Mesenchymal stem cell (in vitro differentiated cells and primary cell): ENCODE measurements around the gene KCND3.

ENCODE experiments used
- DNase-seq: peaks from one replicate; pipeline ENCODE4 v3.0.0-alpha.2; 2013
- H2AFZ ChIP-seq: one replicate; pipeline ENCODE4 v1.6.1; 2013; ENCODE audit warnings: low read depth, mild to moderate bottlenecking, control low read depth, inconsistent platforms, low read length, moderate library complexity
- H2AK5ac ChIP-seq: 2 replicates; pipeline ENCODE4 v1.6.1; 2013; ENCODE audit warnings: low read length, moderate library complexity, mild to moderate bottlenecking, inconsistent platforms; ENCODE audit not compliant: severe bottlenecking
- H2BK120ac ChIP-seq: one replicate; pipeline ENCODE4 v1.6.1; 2013; ENCODE audit warnings: low read depth, mild to moderate bottlenecking, inconsistent platforms, low read length, moderate library complexity
- H2BK12ac ChIP-seq, 2 experiments: one replicate each; pipeline ENCODE4 v1.6.1; 2013; ENCODE audit warnings: inconsistent platforms in 2 of 2, low read length in 2 of 2, mild to moderate bottlenecking in 2 of 2, moderate library complexity in 2 of 2, control low read depth in 1 of 2
- H2BK15ac ChIP-seq: one replicate; pipeline ENCODE4 v1.6.1; 2013; ENCODE audit warnings: mild to moderate bottlenecking, low read depth, inconsistent platforms; ENCODE audit not compliant: poor library complexity, severe bottlenecking
- H2BK5ac ChIP-seq: 2 replicates; pipeline ENCODE4 v1.6.1; 2013; ENCODE audit warnings: low read depth, mild to moderate bottlenecking, low read length, control low read depth, inconsistent platforms; ENCODE audit not compliant: poor library complexity, severe bottlenecking
- H3K14ac ChIP-seq, 2 experiments: one replicate each; pipeline ENCODE4 v1.6.1; 2013; ENCODE audit warnings: inconsistent platforms in 2 of 2, low read length in 2 of 2, control low read depth in 1 of 2, mild to moderate bottlenecking in 1 of 2, moderate library complexity in 1 of 2
- H3K18ac ChIP-seq, 2 experiments: one replicate each; pipeline ENCODE4 v1.6.1; 2013; ENCODE audit warnings: inconsistent platforms in 2 of 2, low read length in 2 of 2, control low read depth in 1 of 2, low read depth in 1 of 2, mild to moderate bottlenecking in 1 of 2
- H3K23ac ChIP-seq, 2 experiments: one replicate each; pipeline ENCODE4 v1.6.1; 2013; ENCODE audit warnings: inconsistent platforms in 2 of 2, low read length in 2 of 2, mild to moderate bottlenecking in 2 of 2, moderate library complexity in 2 of 2, control low read depth in 1 of 2
- H3K27ac ChIP-seq: 2 replicates; pipeline ENCODE4 v1.5.1; 2013; ENCODE audit warnings: mild to moderate bottlenecking, moderate library complexity, low read length, control low read depth, inconsistent platforms; ENCODE audit not compliant: poor library complexity, severe bottlenecking
- H3K27me3 ChIP-seq, 2 experiments: 2 replicates each; pipeline versions ENCODE4 v1.6.1 to v1.7.0; 2013; ENCODE audit warnings: low read length in 2 of 2, mild to moderate bottlenecking in 2 of 2, moderate library complexity in 2 of 2, control low read depth in 1 of 2, inconsistent platforms in 1 of 2; ENCODE audit not compliant: control insufficient read depth in 1 of 2, insufficient read depth in 1 of 2
- H3K36me3 ChIP-seq, 2 experiments: 2 replicates each; pipeline versions ENCODE4 v1.6.1 to v1.7.0; 2013; ENCODE audit warnings: low read length in 2 of 2, control low read depth in 1 of 2, inconsistent platforms in 1 of 2, low read depth in 1 of 2, mild to moderate bottlenecking in 1 of 2; ENCODE audit not compliant: insufficient read depth in 2 of 2, control insufficient read depth in 1 of 2
- H3K4ac ChIP-seq, 2 experiments: one replicate each; pipeline ENCODE4 v1.6.1; 2013; ENCODE audit warnings: inconsistent platforms in 2 of 2, low read length in 2 of 2, mild to moderate bottlenecking in 2 of 2, moderate library complexity in 2 of 2, control low read depth in 1 of 2, low read depth in 1 of 2
- H3K4me1 ChIP-seq: 2 replicates; pipeline ENCODE4 v1.6.1; 2013; ENCODE audit warnings: low read depth, low read length, control low read depth; ENCODE audit not compliant: control insufficient read depth, insufficient read depth
- H3K4me2 ChIP-seq: 2 replicates; pipeline ENCODE4 v1.6.1; 2013; ENCODE audit warnings: low read length, mild to moderate bottlenecking, inconsistent platforms; ENCODE audit not compliant: poor library complexity, severe bottlenecking
- H3K4me3 ChIP-seq, 2 experiments: 2 replicates each; pipeline versions ENCODE4 v1.5.1 to v1.7.0; 2013; ENCODE audit warnings: low read length in 2 of 2, mild to moderate bottlenecking in 2 of 2, control low read depth in 1 of 2, low read depth in 1 of 2; ENCODE audit not compliant: insufficient read depth in 1 of 2
- H3K79me1 ChIP-seq: replicated peaks from 2 replicates; pipeline ENCODE4 v1.6.1; 2013; ENCODE audit warnings: mild to moderate bottlenecking, control low read depth, low read length, inconsistent platforms; ENCODE audit not compliant: poor library complexity, severe bottlenecking
- H3K9ac ChIP-seq: 2 replicates; pipeline ENCODE4 v1.7.0; 2013; ENCODE audit warnings: mild to moderate bottlenecking, low read length, moderate library complexity
- H3K9me3 ChIP-seq: 2 replicates; pipeline ENCODE4 v1.7.0; 2013; ENCODE audit warnings: mild to moderate bottlenecking, low read length; ENCODE audit not compliant: control insufficient read depth
- H4K8ac ChIP-seq: one replicate; pipeline ENCODE4 v1.6.1; 2013; ENCODE audit warnings: inconsistent platforms, mild to moderate bottlenecking, low read length, moderate library complexity
- H4K91ac ChIP-seq: one replicate; pipeline ENCODE4 v1.6.1; 2013; ENCODE audit warnings: mild to moderate bottlenecking, low read length, inconsistent platforms
- WGBS: methylation state at CpG from one replicate; pipeline ENCODE4 v1.1.7; 2013; ENCODE audit warnings: mixed read lengths; 5-methylcytosine and 5-hydroxymethylcytosine counted together

The KCND3 gene

DNA sequence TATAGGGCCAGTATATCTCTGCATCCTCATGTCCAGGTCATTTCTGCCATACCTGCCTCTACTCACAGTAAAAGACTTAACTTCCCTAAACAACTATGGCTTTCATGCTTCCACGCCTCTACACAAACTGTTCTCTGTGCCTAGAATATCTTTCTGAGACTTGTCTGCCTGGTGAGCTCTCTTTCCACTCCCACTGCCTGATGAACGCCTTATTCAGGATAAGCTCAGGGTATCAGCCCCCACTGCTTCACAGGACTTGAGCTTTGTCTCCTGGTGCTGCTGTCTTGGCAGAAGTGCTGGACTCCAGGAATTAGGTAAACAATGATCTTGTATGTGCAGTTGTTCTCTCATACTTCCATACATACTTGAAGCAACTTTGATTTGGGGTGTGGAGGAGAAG lies 238.6 kb downstream of the KCND3 start:
- Histone ChIP-seq H2AFZ (no peak overlapping the region), H3K4me3 (no peak overlapping the region), H2BK12ac (no peak overlapping the region), H3K4me1 (no peaks in the 10 kb centered on the region), H3K79me1 (peaks cover 4% of the 10 kb centered on the region), H3K14ac (no peak overlapping the region), H2AK5ac (no peak overlapping the region), H3K27ac (no peak overlapping the region), H2BK15ac (no peak overlapping the region), H3K4me2 (no peak overlapping the region), H4K8ac (no peak overlapping the region), H3K9ac (no peak overlapping the region), H3K4ac (no peak overlapping the region), H4K91ac (no peak overlapping the region), H3K9me3 (no peaks in the 10 kb centered on the region), H2BK120ac (no peak overlapping the region), H3K36me3 (peaks cover 0 to under 1% of the 10 kb centered on the region in 2 experiments), H3K27me3 (no peaks in the 10 kb centered on the region), H3K23ac (no peak overlapping the region), H3K18ac (no peak overlapping the region), H2BK5ac (no peak overlapping the region)
- WGBS = 89% methylated on average over 2 of the region's 2 CpGs
- no peak for DNase-seq

DNA sequence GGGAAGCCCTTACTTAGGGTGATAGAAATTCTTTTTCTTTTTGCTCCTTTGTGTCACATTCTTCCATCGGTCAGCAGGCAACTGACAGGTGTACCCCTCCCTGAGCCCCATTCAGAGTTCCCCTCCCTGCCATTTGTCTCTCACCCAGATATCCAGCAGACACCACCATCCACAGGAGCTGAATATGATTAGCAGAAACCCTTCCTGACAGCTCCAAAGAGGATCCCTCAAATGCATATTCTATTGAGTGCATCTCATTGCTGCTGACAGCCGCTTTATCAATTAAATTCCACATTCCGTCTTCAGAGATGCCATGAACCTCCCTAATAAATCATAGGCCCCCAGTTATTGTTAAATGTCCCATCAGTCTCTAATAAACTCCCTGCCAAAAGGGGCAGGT lies 239.8 kb downstream of the KCND3 start:
- no peak overlapping the region for H3K23ac ChIP-seq
- H2BK120ac ChIP-seq = no peak overlapping the region
- no peak overlapping the region for H2BK15ac ChIP-seq
- no peak overlapping the region for H3K18ac ChIP-seq
- H3K27me3 ChIP-seq = no peaks in the 10 kb centered on the region
- H3K4me1 ChIP-seq = no peaks in the 10 kb centered on the region
- H2BK5ac ChIP-seq = no peak overlapping the region
- H3K14ac ChIP-seq = no peak overlapping the region
- H4K91ac ChIP-seq = no peak overlapping the region
- H2AFZ ChIP-seq = no peak overlapping the region
- H3K9me3 ChIP-seq = no peaks in the 10 kb centered on the region
- H3K79me1 ChIP-seq = peaks cover 4% of the 10 kb centered on the region
- no peak overlapping the region for H3K27ac ChIP-seq
- no peak overlapping the region for H3K4me2 ChIP-seq
- H4K8ac ChIP-seq = no peak overlapping the region
- DNase-seq = no peak
- no peak overlapping the region for H3K9ac ChIP-seq
- H3K4me3 ChIP-seq = no peak overlapping the region
- no peak overlapping the region for H2AK5ac ChIP-seq
- H3K36me3 ChIP-seq = no peaks in the 10 kb centered on the region
- WGBS = 70% methylated on average over 3 of the region's 3 CpGs
- no peak overlapping the region for H2BK12ac ChIP-seq
- H3K4ac ChIP-seq = no peak overlapping the region

DNA sequence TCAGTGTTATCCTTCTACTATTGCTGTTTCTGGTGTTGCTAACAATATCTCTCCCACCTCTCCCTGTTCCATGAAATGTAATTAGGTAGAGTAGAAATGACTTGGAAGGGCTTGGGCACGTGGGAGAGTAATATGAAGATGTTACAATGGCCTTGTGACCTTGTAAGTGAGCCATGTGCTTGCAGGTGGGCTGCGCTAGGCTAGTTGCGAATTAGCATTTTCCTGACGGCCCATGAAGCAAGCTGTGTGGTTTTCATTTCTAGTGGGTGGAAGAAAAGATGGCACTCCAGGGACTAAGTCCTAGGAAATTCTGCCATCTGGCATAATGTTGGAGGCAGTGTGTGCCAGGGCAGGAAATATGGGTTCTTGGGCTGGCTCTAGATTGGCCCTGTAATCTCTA lies 241.5 kb downstream of the KCND3 start:
- Histone ChIP-seq H3K36me3 (no peaks in the 10 kb centered on the region), H2BK120ac (no peak overlapping the region), H3K18ac (no peak overlapping the region), H3K27ac (no peak overlapping the region), H3K4ac (no peak overlapping the region), H3K27me3 (no peaks in the 10 kb centered on the region), H2BK12ac (peak overlapping the region in 1 of 2 experiments; percentile 6), H2AK5ac (no peak overlapping the region), H2BK15ac (no peak overlapping the region), H3K14ac (no peak overlapping the region), H4K91ac (no peak overlapping the region), H2AFZ (no peak overlapping the region), H3K9me3 (no peaks in the 10 kb centered on the region), H3K4me3 (no peak overlapping the region), H3K4me2 (no peak overlapping the region), H3K4me1 (peaks cover 10% of the 10 kb centered on the region), H3K9ac (peak overlapping the region; percentile 14), H4K8ac (no peak overlapping the region), H3K23ac (no peak overlapping the region), H3K79me1 (no peaks in the 10 kb centered on the region), H2BK5ac (no peak overlapping the region)
- WGBS = 80% methylated on average over 4 of the region's 4 CpGs
- DNase-seq = no peak

DNA sequence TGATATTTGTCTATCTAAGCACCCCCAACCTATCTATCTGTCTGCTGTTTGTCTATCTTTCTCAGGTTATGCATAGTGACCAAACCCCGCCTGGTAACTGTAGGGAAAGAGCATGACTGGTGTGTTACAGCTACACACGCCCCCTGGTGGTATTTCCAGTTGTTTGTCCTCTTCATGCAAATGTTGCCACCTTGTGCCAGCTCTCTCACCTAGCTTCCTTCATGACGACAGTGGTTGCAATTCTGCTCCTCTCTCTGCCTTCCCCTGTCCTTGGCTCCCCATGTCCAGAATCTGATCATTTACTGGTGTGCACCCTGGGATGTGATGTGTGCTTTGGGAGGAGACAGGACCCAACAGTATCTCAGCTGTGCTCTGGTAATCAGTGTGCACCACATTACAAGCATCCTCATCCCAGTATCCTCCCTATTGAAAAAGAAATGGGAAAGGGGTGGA lies 242.2 kb downstream of the KCND3 start:
- Histone ChIP-seq H2BK120ac (no peak overlapping the region), H3K79me1 (no peaks in the 10 kb centered on the region), H3K9me3 (no peaks in the 10 kb centered on the region), H3K14ac (no peak overlapping the region), H4K8ac (no peak overlapping the region), H3K27ac (no peak overlapping the region), H3K4me1 (peaks cover 12% of the 10 kb centered on the region), H3K18ac (no peak overlapping the region), H3K4ac (no peak overlapping the region), H3K4me3 (no peak overlapping the region), H2BK15ac (no peak overlapping the region), H2BK12ac (no peak overlapping the region), H4K91ac (no peak overlapping the region), H3K9ac (no peak overlapping the region), H2BK5ac (no peak overlapping the region), H3K27me3 (no peaks in the 10 kb centered on the region), H2AFZ (no peak overlapping the region), H3K23ac (no peak overlapping the region), H3K4me2 (no peak overlapping the region), H2AK5ac (no peak overlapping the region), H3K36me3 (no peaks in the 10 kb centered on the region)
- 15% methylated on average over 2 of the region's 3 CpGs for WGBS
- peak; percentile 83 for DNase-seq
